CD8-positive, alpha-beta memory T cell (primary cell): ENCODE data around the gene SNX21. TPM values are rescaled to one million over a fixed set of nuclear protein-coding genes. Genes with fewer than 3 reads are reported as not detected.

Experiments
- CTCF ChIA-PET: fragments of 350-600 bp; sonication (Branson Sonifier 250); formaldehyde crosslinking; loops from one replicate; lab custom pipeline; 2021; ENCODE audit warnings: antibody characterized with exemption; lab: Charles Lee
- POLR2A ChIA-PET: fragments of 350-600 bp; sonication (Branson Sonifier 250); formaldehyde crosslinking; loops from one replicate; lab custom pipeline; 2021; ENCODE audit warnings: antibody characterized with exemption; lab: Charles Lee
- DNase-seq, 5 donors: peaks; one replicate each; pipeline versions ENCODE4 v3.0.0 to v3.0.0-alpha.2; 2020 to 2022; ENCODE audit warnings: mixed read lengths in 1 of 5
- H3K27ac ChIP-seq: one replicate; pipeline ENCODE4 v1.7.0; 2013; ENCODE audit warnings: low read depth, mild to moderate bottlenecking, low read length, moderate library complexity
- H3K27me3 ChIP-seq: 2 replicates; pipeline ENCODE4 v1.7.0; 2013; ENCODE audit warnings: low read length, mild to moderate bottlenecking; ENCODE audit not compliant: insufficient read depth, poor library complexity, severe bottlenecking
- H3K36me3 ChIP-seq: 2 replicates; pipeline ENCODE4 v1.7.0; 2013; ENCODE audit warnings: mild to moderate bottlenecking, low read length, moderate library complexity; ENCODE audit not compliant: insufficient read depth
- H3K4me1 ChIP-seq: 2 replicates; pipeline ENCODE4 v1.7.0; 2013; ENCODE audit warnings: mild to moderate bottlenecking, low read length, moderate library complexity; ENCODE audit not compliant: insufficient read depth
- H3K4me3 ChIP-seq: 2 replicates; pipeline ENCODE4 v1.7.0; 2013; ENCODE audit warnings: mild to moderate bottlenecking, low read length
- H3K9me3 ChIP-seq: 2 replicates; pipeline ENCODE4 v1.7.0; 2013; ENCODE audit warnings: mild to moderate bottlenecking, low read length
- H3K27ac Mint-ChIP-seq, 8 donors: one replicate each; pipeline ENCODE4 v1.8.0; 2020 to 2021; ENCODE audit warnings: mixed read lengths in 8 of 8, mild to moderate bottlenecking in 6 of 8, inconsistent platforms in 3 of 8, moderate library complexity in 3 of 8
- H3K27me3 Mint-ChIP-seq, 2 donors: one replicate each; pipeline ENCODE4 v1.8.0; 2020 to 2021; ENCODE audit warnings: mixed read lengths in 2 of 2, mild to moderate bottlenecking in 1 of 2, moderate library complexity in 1 of 2
- H3K36me3 Mint-ChIP-seq, 3 donors: one replicate each; pipeline ENCODE4 v1.8.0; 2020 to 2021; ENCODE audit warnings: mixed read lengths in 3 of 3, inconsistent platforms in 1 of 3, mild to moderate bottlenecking in 1 of 3
- H3K4me1 Mint-ChIP-seq, 3 donors: one replicate each; pipeline ENCODE4 v1.8.0; 2020 to 2021; ENCODE audit warnings: mixed read lengths in 3 of 3, inconsistent platforms in 1 of 3, mild to moderate bottlenecking in 1 of 3
- H3K4me3 Mint-ChIP-seq, 7 donors: one replicate each; pipeline ENCODE4 v1.8.0; 2020 to 2021; ENCODE audit warnings: mixed read lengths in 7 of 7, mild to moderate bottlenecking in 6 of 7, moderate library complexity in 4 of 7, inconsistent platforms in 2 of 7
- H3K9me3 Mint-ChIP-seq, 5 donors: one replicate each; pipeline ENCODE4 v1.8.0; 2020 to 2022; ENCODE audit warnings: mixed read lengths in 5 of 5, mild to moderate bottlenecking in 3 of 5, moderate library complexity in 2 of 5, inconsistent platforms in 1 of 5
- polyA plus RNA-seq: library from polyadenylated mRNA; unstranded; fragments of 300-500 nt; fragmentation: Illumina TruSeq; gene quantifications from one replicate; pipeline ENCODE4 v1.2.3, GENCODE V29; 2021
- total RNA-seq, 2 experiments: library from RNA; stranded (reverse); gene quantifications; one replicate each; pipeline ENCODE4 v1.2.3, GENCODE V29; 2021

Gene SNX21
- total and polyA plus RNA-seq, 3 experiments from 2014 or later, result 1.2 to 3.4 (median 1.3) TPM

DNA sequence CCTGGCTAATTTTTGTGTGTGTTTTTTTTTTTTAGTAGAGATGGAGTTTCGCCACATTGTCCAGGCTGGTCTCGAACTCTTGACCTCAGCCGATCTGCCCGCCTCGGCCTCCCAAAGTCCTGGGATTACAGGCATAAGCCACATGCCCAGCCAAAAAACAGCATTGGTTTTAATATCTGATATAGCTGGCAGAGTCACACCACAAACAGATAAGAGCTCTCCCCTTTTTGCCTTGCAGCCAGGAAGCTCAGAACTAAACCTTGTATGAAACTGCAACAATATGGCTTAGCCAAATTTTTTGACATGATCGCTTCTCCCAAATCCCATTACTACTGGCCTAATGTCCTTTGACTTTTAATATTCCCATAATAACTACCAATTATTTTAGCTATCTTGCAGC lies 18.7 kb downstream of the SNX21 start:
- POLR2A ChIA-PET, result no interaction called here

DNA sequence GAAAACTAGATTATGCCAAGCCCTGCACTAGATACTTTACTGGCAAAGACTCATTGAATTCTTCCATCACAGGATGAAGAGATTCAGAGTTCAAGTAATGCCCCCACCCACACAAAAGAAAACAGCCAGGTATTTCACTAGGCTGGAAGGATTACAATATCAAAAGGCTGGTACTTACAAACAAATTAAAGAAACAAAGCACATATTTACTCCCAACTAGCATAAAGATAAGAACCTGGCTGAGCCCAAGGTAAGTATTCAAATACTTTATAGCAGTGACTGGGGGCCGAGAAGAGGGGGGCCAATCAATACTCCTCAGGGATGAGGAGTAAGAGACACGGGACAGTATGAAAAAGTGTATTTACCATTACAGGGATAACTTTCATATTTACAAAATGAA lies 19.9 kb downstream of the SNX21 start:
- CTCF ChIA-PET, result interaction anchor here (1.0 to 1.3 kb wide), 2 partner anchors 10 to 38 kb away, joined by 3 read pairs; partner anchors contain the start of gene CTSA
- H3K4me3 Mint-ChIP-seq, result peak overlapping the region in 2 of 7 donors; percentile 12 to 74
- peaks cover 7 to 63% (median 11%) of the 10 kb centered on the region in 3 donors for H3K36me3 Mint-ChIP-seq
- Histone ChIP-seq H3K27me3 (no peaks in the 10 kb centered on the region), H3K4me3 (no peak overlapping the region), H3K36me3 (peaks cover 13% of the 10 kb centered on the region), H3K27ac (no peak overlapping the region), H3K4me1 (peaks cover 25% of the 10 kb centered on the region), H3K9me3 (no peaks in the 10 kb centered on the region)
- no peaks in the 10 kb centered on the region for H3K9me3 Mint-ChIP-seq
- H3K27me3 Mint-ChIP-seq, result no peaks in the 10 kb centered on the region
- H3K27ac Mint-ChIP-seq, result peak overlapping the region in 3 of 8 donors; percentile 33 to 89 (median 37)
- H3K4me1 Mint-ChIP-seq, result peaks cover 38 to 70% (median 54%) of the 10 kb centered on the region in 3 donors
- DNase-seq, result no peak
- POLR2A ChIA-PET, result no interaction called here

More for the DNA sequence above, 18.7 kb downstream of the SNX21 start:
- Mint-ChIP-seq H3K36me3 (peaks cover 7 to 66% (median 11%) of the 10 kb centered on the region in 3 donors), H3K9me3 (no peaks in the 10 kb centered on the region), H3K27me3 (no peaks in the 10 kb centered on the region), H3K4me3 (no peak overlapping the region), H3K4me1 (peaks cover 29 to 59% (median 42%) of the 10 kb centered on the region in 3 donors), H3K27ac (no peak overlapping the region)
- DNase-seq, result no peak
- Histone ChIP-seq H3K27me3 (no peaks in the 10 kb centered on the region), H3K4me1 (peaks cover 18% of the 10 kb centered on the region), H3K36me3 (peaks cover 16% of the 10 kb centered on the region), H3K4me3 (no peak overlapping the region), H3K27ac (no peak overlapping the region), H3K9me3 (no peaks in the 10 kb centered on the region)
- CTCF ChIA-PET, result interaction anchor here (1.1 to 1.3 kb wide), 2 partner anchors 9 to 28 kb away, joined by 3 read pairs; partner anchors contain the start of gene ZSWIM1

DNA sequence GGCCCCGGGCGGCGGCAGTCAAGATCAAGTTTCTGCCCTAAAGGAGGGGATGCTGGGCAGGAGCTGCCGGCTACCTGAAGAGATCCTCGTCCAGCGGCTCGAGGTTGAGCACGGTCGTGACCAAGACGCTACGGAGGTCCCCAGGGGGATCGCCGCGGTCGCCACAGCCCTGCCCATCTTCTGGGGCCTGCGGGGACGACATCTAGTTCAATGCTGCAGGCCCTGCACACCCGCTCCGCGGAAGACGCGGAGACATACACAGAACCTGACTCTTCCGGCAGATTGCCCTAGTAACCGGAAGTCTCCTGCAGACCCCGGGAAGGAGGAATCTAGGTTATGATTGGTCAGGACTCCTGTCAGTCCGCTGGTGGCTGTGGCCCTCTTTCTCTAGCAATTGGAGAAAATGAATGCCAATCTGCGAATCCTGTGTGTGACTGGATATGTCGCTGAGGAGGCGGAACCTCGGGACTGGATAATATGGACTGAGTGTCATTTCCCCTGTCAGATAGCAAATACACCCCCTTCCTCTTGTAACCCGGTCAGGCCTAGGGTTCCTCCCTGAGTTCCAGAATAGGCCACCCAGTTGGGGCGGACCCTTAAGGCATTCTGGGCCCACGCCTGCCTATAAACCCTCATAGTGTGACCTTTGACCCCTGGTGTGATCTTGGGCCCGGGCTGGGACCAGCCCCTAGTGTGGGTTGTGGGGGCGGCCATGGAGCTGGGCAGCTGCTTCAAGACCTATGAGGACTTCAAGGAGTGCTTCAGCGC lies 23.7 kb downstream of the SNX21 start, which contains the start of the genes ACOT8 and ZSWIM3:
ACOT8 (minus strand) TSS at position 279 of the 768 bp plus-strand sequence; CDS start at position 202, 77 bp downstream.
ZSWIM3 (plus strand) TSS at position 501 of the 768 bp plus-strand sequence; CDS start at position 713, 212 bp downstream.
- Histone ChIP-seq H3K36me3 (peaks cover 6% of the 10 kb centered on the region), H3K4me3 (peak within 1 kb of the TSS; percentile 91), H3K27me3 (no peaks in the 10 kb centered on the region), H3K4me1 (peaks cover 30% of the 10 kb centered on the region), H3K27ac (peak within 1 kb of the TSS; percentile 93), H3K9me3 (no peaks in the 10 kb centered on the region)
- POLR2A ChIA-PET, result interaction anchor here (0.6 to 2.9 kb wide), 7 partner anchors 23 to 77 kb away, joined by 3 to 29 read pairs (median 5); partner anchors contain the start of genes PCIF1 and ZSWIM1
- H3K27me3 Mint-ChIP-seq, result peaks cover 0 to 2% of the 10 kb centered on the region in 2 donors
- peak; percentile 84 to 98 (median 97) for DNase-seq
- CTCF ChIA-PET, result interaction anchor here (0.6 to 2.0 kb wide), 3 partner anchors 8 to 25 kb away, joined by 3 to 8 read pairs (median 4); partner anchors contain the start of gene ZSWIM1
- H3K36me3 Mint-ChIP-seq, result peaks cover 0 to 38% (median 10%) of the 10 kb centered on the region in 3 donors
- peak within 1 kb of the TSS; percentile 89 to 99 (median 96) for H3K4me3 Mint-ChIP-seq
- H3K27ac Mint-ChIP-seq, result peak within 1 kb of the TSS; percentile 87 to 98 (median 98)
- no peaks in the 10 kb centered on the region for H3K9me3 Mint-ChIP-seq
- peaks cover 41 to 79% (median 71%) of the 10 kb centered on the region in 3 donors for H3K4me1 Mint-ChIP-seq

DNA sequence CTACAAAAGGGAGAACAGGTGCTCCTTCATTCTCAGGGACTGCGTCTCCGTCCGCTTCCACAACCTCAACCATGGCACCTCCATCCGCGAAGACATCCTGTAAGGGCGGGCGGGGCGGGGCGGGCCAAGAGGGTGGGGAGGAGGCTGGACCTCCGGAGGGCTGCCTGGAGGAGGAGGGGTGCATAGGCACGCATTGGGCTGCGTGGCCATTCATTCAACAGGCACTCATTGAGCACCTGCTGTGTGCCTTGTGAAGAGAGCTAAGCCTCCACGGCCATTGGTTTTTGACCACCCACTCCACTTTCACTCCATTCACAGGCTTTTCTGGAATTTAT lies 24.2 kb downstream of the SNX21 start:
- POLR2A ChIA-PET, result interaction anchor here (0.6 to 2.9 kb wide), 4 partner anchors 23 to 76 kb away, joined by 4 to 29 read pairs (median 6); partner anchors contain the start of gene PCIF1
- Mint-ChIP-seq H3K4me1 (peaks cover 41 to 79% (median 71%) of the 10 kb centered on the region in 3 donors), H3K4me3 (peak overlapping the region; percentile 89 to 99 (median 96)), H3K27me3 (peaks cover 0 to 2% of the 10 kb centered on the region in 2 donors), H3K36me3 (peaks cover 0 to 34% (median 8%) of the 10 kb centered on the region in 3 donors), H3K9me3 (no peaks in the 10 kb centered on the region), H3K27ac (peak overlapping the region; percentile 87 to 98 (median 98))
- H3K4me1 ChIP-seq, result peaks cover 30% of the 10 kb centered on the region
- H3K27me3 ChIP-seq, result no peaks in the 10 kb centered on the region
- H3K36me3 ChIP-seq, result peaks cover 6% of the 10 kb centered on the region
- peak overlapping the region; percentile 93 for H3K27ac ChIP-seq
- no peak for DNase-seq
- H3K4me3 ChIP-seq, result peak overlapping the region; percentile 91
- CTCF ChIA-PET, result interaction anchor here (1.2 kb wide), 1 partner anchor 24 kb away, joined by 3 read pairs; no protein-coding TSS in a partner anchor
- no peaks in the 10 kb centered on the region for H3K9me3 ChIP-seq

DNA sequence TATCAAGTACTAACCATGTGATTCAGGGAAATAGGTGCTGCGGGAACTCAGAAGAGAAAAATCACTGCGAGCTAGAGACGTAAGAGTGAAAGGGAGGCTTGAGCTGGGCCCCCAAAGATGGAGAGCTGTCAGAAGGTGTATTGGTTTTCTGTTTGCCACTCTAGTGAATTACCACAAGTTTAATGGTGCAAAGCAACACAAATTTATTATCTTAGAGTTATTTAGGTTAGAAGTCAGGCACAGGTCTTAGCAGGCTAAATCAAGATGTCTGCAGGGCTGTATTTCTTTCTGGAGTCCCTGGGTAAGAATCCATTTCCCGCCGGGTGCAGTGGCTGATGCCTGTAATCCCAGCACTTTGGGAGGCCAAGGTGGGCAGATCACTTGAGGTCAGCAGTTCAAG lies 26.3 kb downstream of the SNX21 start:
- Mint-ChIP-seq H3K36me3 (peaks cover 0 to 18% (median 10%) of the 10 kb centered on the region in 3 donors), H3K4me3 (no peak overlapping the region), H3K4me1 (peaks cover 29 to 62% (median 53%) of the 10 kb centered on the region in 3 donors), H3K9me3 (no peaks in the 10 kb centered on the region), H3K27me3 (peaks cover 0 to 2% of the 10 kb centered on the region in 2 donors), H3K27ac (no peak overlapping the region)
- no peak overlapping the region for H3K4me3 ChIP-seq
- no peaks in the 10 kb centered on the region for H3K36me3 ChIP-seq
- H3K27ac ChIP-seq, result no peak overlapping the region
- POLR2A ChIA-PET, result no interaction called here
- DNase-seq, result no peak
- CTCF ChIA-PET, result no interaction called here
- H3K9me3 ChIP-seq, result no peaks in the 10 kb centered on the region
- H3K4me1 ChIP-seq, result peaks cover 26% of the 10 kb centered on the region
- no peaks in the 10 kb centered on the region for H3K27me3 ChIP-seq

DNA sequence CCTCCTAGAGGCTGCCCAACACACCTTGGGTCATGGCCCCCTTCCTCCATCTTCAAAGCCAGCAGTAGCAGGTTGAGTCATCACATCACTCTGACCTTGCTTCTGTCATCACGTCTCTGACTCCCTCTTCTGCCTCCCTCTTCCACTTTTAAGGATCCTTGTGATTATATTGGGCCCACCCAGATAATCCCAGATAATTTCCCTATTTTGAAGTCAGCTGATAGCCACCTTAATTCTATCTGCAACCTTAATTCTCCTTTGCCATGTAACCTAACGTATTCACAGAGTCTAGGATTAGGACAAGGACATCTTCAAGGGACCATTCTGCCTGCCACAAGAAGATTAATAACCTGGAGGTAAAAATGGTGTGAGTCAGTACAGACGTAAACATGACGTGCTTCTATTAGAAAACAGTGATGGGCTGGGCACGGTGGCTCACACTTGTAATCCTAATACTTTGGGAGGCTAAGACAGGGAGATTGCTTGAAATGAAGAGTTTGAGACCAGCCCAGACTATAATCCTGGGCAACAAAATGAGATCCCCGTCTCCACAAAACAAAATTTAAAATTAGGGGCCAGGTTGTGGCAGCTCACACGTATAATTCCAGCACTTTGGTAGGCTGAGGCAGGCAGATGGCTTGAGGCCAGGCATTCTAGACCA lies 27.1 kb downstream of the SNX21 start:
- Mint-ChIP-seq H3K4me1 (peaks cover 25 to 54% (median 46%) of the 10 kb centered on the region in 3 donors), H3K4me3 (peak overlapping the region in 3 of 7 donors; percentile 4 to 69 (median 17)), H3K36me3 (peaks cover 0 to 15% (median 10%) of the 10 kb centered on the region in 3 donors), H3K9me3 (no peaks in the 10 kb centered on the region), H3K27ac (peak overlapping the region in 1 of 8 donors; percentile 83), H3K27me3 (peaks cover 0 to 2% of the 10 kb centered on the region in 2 donors)
- Histone ChIP-seq H3K9me3 (no peaks in the 10 kb centered on the region), H3K27me3 (no peaks in the 10 kb centered on the region), H3K4me1 (peaks cover 23% of the 10 kb centered on the region), H3K36me3 (no peaks in the 10 kb centered on the region), H3K4me3 (no peak overlapping the region), H3K27ac (no peak overlapping the region)
- POLR2A ChIA-PET, result no interaction called here
- DNase-seq, result no peak
- CTCF ChIA-PET, result no interaction called here

DNA sequence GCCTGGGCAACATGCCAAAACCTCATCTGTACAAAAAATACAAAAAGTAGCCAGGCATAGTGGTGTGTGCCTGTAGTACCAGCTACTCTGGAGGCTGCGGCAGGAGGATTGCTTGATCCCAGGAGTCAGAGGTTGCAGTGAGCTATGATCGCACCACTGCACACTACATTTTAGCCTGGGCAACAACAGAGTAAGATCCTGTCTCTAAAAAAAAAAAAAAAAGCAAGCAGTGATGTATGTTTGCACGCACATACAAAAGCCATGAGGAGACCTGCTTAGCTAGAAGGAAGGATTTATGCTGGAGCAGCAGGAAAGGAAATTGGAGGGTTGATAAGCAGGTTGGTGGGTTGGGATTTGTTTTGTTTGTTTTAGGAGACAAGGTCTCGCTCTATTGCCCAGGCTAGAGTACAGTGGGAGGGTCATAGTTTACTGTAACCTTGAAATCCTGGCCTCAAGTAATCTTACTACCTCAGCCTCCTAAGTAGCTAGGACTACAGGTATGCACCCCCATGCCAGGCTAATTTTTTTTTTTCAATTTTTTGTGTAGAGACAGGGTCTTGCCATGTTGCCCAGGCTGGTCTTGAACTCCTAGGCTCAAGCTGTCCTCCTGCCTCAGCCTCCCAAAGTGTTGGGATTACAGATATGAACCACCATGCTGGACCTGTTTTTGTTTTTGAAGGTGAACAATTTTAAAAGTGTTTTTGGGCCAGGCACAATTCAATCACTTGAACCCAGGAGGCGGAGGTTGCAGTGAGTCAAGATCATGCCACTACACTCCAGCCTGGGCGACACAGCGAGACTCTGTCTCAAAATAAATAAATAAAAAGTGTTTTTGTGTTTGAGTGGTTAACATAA lies 27.8 kb downstream of the SNX21 start:
- Mint-ChIP-seq H3K27ac (peak overlapping the region in 2 of 8 donors; percentile 40 to 46), H3K9me3 (no peaks in the 10 kb centered on the region), H3K4me3 (no peak overlapping the region), H3K36me3 (peaks cover 0 to 13% (median 10%) of the 10 kb centered on the region in 3 donors), H3K4me1 (peaks cover 20 to 47% (median 38%) of the 10 kb centered on the region in 3 donors), H3K27me3 (peaks cover 0 to 2% of the 10 kb centered on the region in 2 donors)
- no peak for DNase-seq
- ChIA-PET POLR2A (no interaction called here), CTCF (interaction anchor here (1.1 kb wide), 1 partner anchor 62 kb away, joined by 3 read pairs; no protein-coding TSS in a partner anchor)
- H3K9me3 ChIP-seq, result no peaks in the 10 kb centered on the region
- H3K27ac ChIP-seq, result no peak overlapping the region
- H3K27me3 ChIP-seq, result no peaks in the 10 kb centered on the region
- no peaks in the 10 kb centered on the region for H3K36me3 ChIP-seq
- peaks cover 15% of the 10 kb centered on the region for H3K4me1 ChIP-seq
- no peak overlapping the region for H3K4me3 ChIP-seq
